ENCODE results near the gene ANKH.
"Not testable (repeated sequence)": the region's sequence is repeated elsewhere in the genome, so short reads cannot be mapped to it uniquely, and the experiment has no call there.

ANKH gene

GRCh38 chr5:14824499-14824898, 47.1 kb downstream of the ANKH start:
- no peak for DNase-seq

GRCh38 chr5:14821100-14821845, 50.3 kb downstream of the ANKH start:
- DNase-seq = no peak

GRCh38 chr5:14818931-14819790, 52.4 kb downstream of the ANKH start:
- no peak for DNase-seq

- not testable (repeated sequence) for DNase-seq
Observed at GRCh38 chr5:14817762-14818136, 53.8 kb downstream of the ANKH start.

- peak; percentile 80 for DNase-seq
Observed at GRCh38 chr5:14816999-14817761, 54.4 kb downstream of the ANKH start.

GRCh38 chr5:14816374-14816998, 55.1 kb downstream of the ANKH start:
- DNase-seq = no peak

GRCh38 chr5:14813747-14814146, 57.8 kb downstream of the ANKH start:
- no peak for DNase-seq

GRCh38 chr5:14812166-14812565, 59.4 kb downstream of the ANKH start:
- no peak for DNase-seq

GRCh38 chr5:14810928-14811572, 60.5 kb downstream of the ANKH start:
- no peak for DNase-seq

- DNase-seq = no peak
Observed at GRCh38 chr5:14810282-14810681, 61.3 kb downstream of the ANKH start.

- peak; percentile 84 for DNase-seq
Observed at GRCh38 chr5:14809369-14810155, 62.0 kb downstream of the ANKH start.

- DNase-seq = no peak
Observed at GRCh38 chr5:14807471-14807870, 64.1 kb downstream of the ANKH start.

GRCh38 chr5:14806456-14806855, 65.1 kb downstream of the ANKH start:
- peak; percentile 65 for DNase-seq

GRCh38 chr5:14802541-14802940, 69.0 kb downstream of the ANKH start:
- no peak for DNase-seq

GRCh38 chr5:14801792-14802191, 69.8 kb downstream of the ANKH start:
- no peak for DNase-seq

GRCh38 chr5:14797385-14797784, 74.2 kb downstream of the ANKH start:
- not testable (repeated sequence) for DNase-seq

- no peak for DNase-seq
Observed at GRCh38 chr5:14794583-14795230, 76.9 kb downstream of the ANKH start.

GRCh38 chr5:14793851-14794250, 77.7 kb downstream of the ANKH start:
- DNase-seq = no peak

GRCh38 chr5:14790911-14791310, 80.7 kb downstream of the ANKH start:
- DNase-seq = no peak

GRCh38 chr5:14790220-14790619, 81.4 kb downstream of the ANKH start:
- no peak for DNase-seq

Measured in fibroblast of skin of right quadriceps (primary cell).